CD14-positive monocyte (primary cell): ENCODE measurements around the gene KCNT1. TPM values are rescaled to one million over a fixed set of nuclear protein-coding genes. Genes with fewer than 3 reads are reported as not detected.

Source experiments
- DNase-seq, 3 donors: peaks; one replicate each; pipeline ENCODE4 v3.0.0-alpha.2; 2011 to 2022
- H2AFZ ChIP-seq: 2 replicates; pipeline ENCODE4 v1.6.0; 2012; ENCODE audit warnings: mild to moderate bottlenecking, low read depth, low read length, inconsistent platforms; ENCODE audit not compliant: insufficient read depth, poor library complexity, severe bottlenecking
- H3K27ac ChIP-seq, 2 donors: 1 replicate in 1 of 2; 2 replicates in 1 of 2; pipeline ENCODE4 v1.5.1; 2012 to 2013; ENCODE audit warnings: low read length in 2 of 2, control low read depth in 1 of 2, inconsistent platforms in 1 of 2, low read depth in 1 of 2, mild to moderate bottlenecking in 1 of 2
- H3K27me3 ChIP-seq, 2 donors: one replicate each; pipeline versions ENCODE4 v1.6.0 to v1.6.1; 2011 to 2013; ENCODE audit warnings: low read length in 2 of 2; ENCODE audit not compliant: control insufficient read depth in 2 of 2, insufficient read depth in 2 of 2
- H3K36me3 ChIP-seq, 2 donors: replicated peaks in 1 of 2; 1 replicate in 1 of 2; 2 replicates in 1 of 2; pipeline versions ENCODE4 v1.5.1 to v1.6.1; 2012 to 2013; ENCODE audit warnings: low read length in 2 of 2, control low read depth in 1 of 2, inconsistent platforms in 1 of 2, mild to moderate bottlenecking in 1 of 2; ENCODE audit not compliant: insufficient read depth in 2 of 2, control insufficient read depth in 1 of 2
- H3K4me1 ChIP-seq, 2 donors: 1 replicate in 1 of 2; 2 replicates in 1 of 2; pipeline versions ENCODE4 v1.5.1 to v1.6.1; 2012 to 2013; ENCODE audit warnings: low read length in 2 of 2, control low read depth in 1 of 2, inconsistent platforms in 1 of 2, mild to moderate bottlenecking in 1 of 2, moderate library complexity in 1 of 2; ENCODE audit not compliant: insufficient read depth in 2 of 2, control insufficient read depth in 1 of 2
- H3K4me2 ChIP-seq: replicated peaks from 2 replicates; pipeline ENCODE3; 2012; ENCODE audit warnings: low read length, moderate library complexity, mild to moderate bottlenecking; ENCODE audit not compliant: poor library complexity, severe bottlenecking; ENCODE audit errors: extremely low read depth
- H3K4me3 ChIP-seq, 3 experiments: fragments of 200-600 bp in 1 of 3; sonication (generic) in 1 of 3; replicated peaks in 1 of 3; 1 replicate in 2 of 3; 2 replicates in 1 of 3; pipeline ENCODE4 v1.5.1; 2011 to 2013; ENCODE audit warnings: low read length in 3 of 3, mild to moderate bottlenecking in 3 of 3, control low read depth in 2 of 3, low read depth in 2 of 3, inconsistent platforms in 1 of 3, moderate library complexity in 1 of 3
- H3K79me2 ChIP-seq: 2 replicates; pipeline ENCODE4 v1.6.0; 2012; ENCODE audit warnings: mild to moderate bottlenecking, control low read depth, inconsistent platforms, low read length, moderate library complexity; ENCODE audit not compliant: insufficient read depth
- H3K9ac ChIP-seq: 2 replicates; pipeline ENCODE4 v1.6.0; 2017; ENCODE audit warnings: low read length, mild to moderate bottlenecking; ENCODE audit not compliant: insufficient read depth, poor library complexity, severe bottlenecking
- H3K9me3 ChIP-seq, 2 donors: replicated peaks in 1 of 2; 1 replicate in 1 of 2; 2 replicates in 1 of 2; pipeline versions ENCODE4 v1.5.1 to v1.6.1; 2012 to 2013; ENCODE audit warnings: low read length in 2 of 2, control low read depth in 1 of 2; ENCODE audit not compliant: control insufficient read depth in 1 of 2, insufficient read depth in 1 of 2
- H4K20me1 ChIP-seq: 2 replicates; pipeline ENCODE4 v1.6.0; 2012; ENCODE audit warnings: mild to moderate bottlenecking, low read length, control low read depth, moderate library complexity; ENCODE audit not compliant: insufficient read depth
- H3K27ac Mint-ChIP-seq, 7 donors: one replicate each; pipeline ENCODE4 v1.8.0; 2020; ENCODE audit warnings: mild to moderate bottlenecking in 7 of 7, mixed read lengths in 7 of 7, moderate library complexity in 6 of 7, inconsistent platforms in 2 of 7
- H3K27me3 Mint-ChIP-seq, 3 donors: one replicate each; pipeline ENCODE4 v1.8.0; 2021 to 2022; ENCODE audit warnings: low read depth in 3 of 3, mild to moderate bottlenecking in 3 of 3, mixed read lengths in 3 of 3, moderate library complexity in 3 of 3, inconsistent platforms in 1 of 3
- H3K36me3 Mint-ChIP-seq, 2 donors: one replicate each; pipeline ENCODE4 v1.8.0; 2020; ENCODE audit warnings: mixed read lengths in 2 of 2, inconsistent platforms in 1 of 2, mild to moderate bottlenecking in 1 of 2
- H3K4me1 Mint-ChIP-seq: one replicate; pipeline ENCODE4 v1.8.0; 2020; ENCODE audit warnings: mild to moderate bottlenecking, mixed read lengths
- H3K4me3 Mint-ChIP-seq, 2 donors: one replicate each; pipeline ENCODE4 v1.8.0; 2020; ENCODE audit warnings: mild to moderate bottlenecking in 2 of 2, mixed read lengths in 2 of 2, moderate library complexity in 1 of 2
- H3K9me3 Mint-ChIP-seq, 7 donors: one replicate each; pipeline ENCODE4 v1.8.0; 2020 to 2022; ENCODE audit warnings: mixed read lengths in 7 of 7, mild to moderate bottlenecking in 6 of 7, moderate library complexity in 6 of 7, inconsistent platforms in 2 of 7
- WGBS: methylation state at CpG from one replicate; pipeline ENCODE4 v1.1.5; 2013; ENCODE audit warnings: missing lambda C conversion rate; ENCODE audit not compliant: insufficient coverage; 5-methylcytosine and 5-hydroxymethylcytosine counted together
- intact Hi-C, 2 donors: fragments of 100-400 bp; cut with micrococcal nuclease; formaldehyde crosslinking; loops; one replicate each; pipeline versions ENCODE4 v1.15.0 to v1.15.1; 2023
- polyA plus RNA-seq, 3 donors: library from polyadenylated mRNA; depleted of rRNA in 1 of 3; unstranded in 2 of 3; stranded (reverse) in 1 of 3; fragments of 300-500 nt in 2 of 3; fragments of >200 nt in 1 of 3; fragmentation: Illumina TruSeq in 2 of 3; gene quantifications; 1 replicate in 2 of 3; 2 replicates in 1 of 3; pipeline ENCODE4 v1.2.3, GENCODE V29; 2012 to 2021
- TF ChIP-seq, protein P1 (sequence below): fragments of 200-600 bp; IDR thresholded peaks from one replicate; pipeline ENCODE4 v1.8.0; 2022; ENCODE audit warnings: antibody characterized with exemption, mild to moderate bottlenecking

The KCNT1 gene
- polyA plus RNA-seq, 3 donors = not detected

DNA sequence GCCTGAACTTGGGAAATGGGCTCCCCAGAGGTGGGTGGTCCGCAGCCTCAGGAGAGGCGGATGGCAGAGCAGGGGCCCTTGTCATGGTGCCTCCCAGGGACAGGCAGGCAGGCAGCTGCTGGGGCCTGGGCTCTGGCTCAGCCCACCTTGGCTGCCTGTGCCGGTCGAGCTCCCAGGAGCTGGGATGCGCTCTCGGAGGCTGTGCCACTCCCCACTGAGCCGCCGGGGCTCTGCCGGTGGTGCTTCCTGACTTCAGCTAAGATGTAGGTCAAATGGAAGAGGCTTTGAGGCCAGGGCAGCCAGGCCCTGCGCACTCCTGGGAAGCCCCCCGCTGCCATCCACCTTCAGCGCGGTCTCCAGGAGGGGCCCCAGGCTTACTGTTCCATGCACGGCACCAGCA is 41.0 kb downstream of the KCNT1 start:
- H3K27me3 ChIP-seq = no peaks in the 10 kb centered on the region
- 79% methylated on average over 14 of the region's 14 CpGs for WGBS
- no peak overlapping the region for H3K27ac ChIP-seq
- no peak overlapping the region for H2AFZ ChIP-seq
- no peaks in the 10 kb centered on the region for H4K20me1 ChIP-seq
- H3K4me3 ChIP-seq = no peak overlapping the region
- H3K4me1 Mint-ChIP-seq = no peaks in the 10 kb centered on the region
- intact Hi-C loops = no loop called here
- H3K27ac Mint-ChIP-seq = no peak overlapping the region
- no peaks in the 10 kb centered on the region for H3K79me2 ChIP-seq
- DNase-seq = no peak
- H3K9ac ChIP-seq = no peak overlapping the region
- TF ChIP-seq, protein P1, sequence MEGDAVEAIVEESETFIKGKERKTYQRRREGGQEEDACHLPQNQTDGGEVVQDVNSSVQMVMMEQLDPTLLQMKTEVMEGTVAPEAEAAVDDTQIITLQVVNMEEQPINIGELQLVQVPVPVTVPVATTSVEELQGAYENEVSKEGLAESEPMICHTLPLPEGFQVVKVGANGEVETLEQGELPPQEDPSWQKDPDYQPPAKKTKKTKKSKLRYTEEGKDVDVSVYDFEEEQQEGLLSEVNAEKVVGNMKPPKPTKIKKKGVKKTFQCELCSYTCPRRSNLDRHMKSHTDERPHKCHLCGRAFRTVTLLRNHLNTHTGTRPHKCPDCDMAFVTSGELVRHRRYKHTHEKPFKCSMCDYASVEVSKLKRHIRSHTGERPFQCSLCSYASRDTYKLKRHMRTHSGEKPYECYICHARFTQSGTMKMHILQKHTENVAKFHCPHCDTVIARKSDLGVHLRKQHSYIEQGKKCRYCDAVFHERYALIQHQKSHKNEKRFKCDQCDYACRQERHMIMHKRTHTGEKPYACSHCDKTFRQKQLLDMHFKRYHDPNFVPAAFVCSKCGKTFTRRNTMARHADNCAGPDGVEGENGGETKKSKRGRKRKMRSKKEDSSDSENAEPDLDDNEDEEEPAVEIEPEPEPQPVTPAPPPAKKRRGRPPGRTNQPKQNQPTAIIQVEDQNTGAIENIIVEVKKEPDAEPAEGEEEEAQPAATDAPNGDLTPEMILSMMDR = no peak
- H3K27me3 Mint-ChIP-seq = peaks cover 0 to 12% (median 5%) of the 10 kb centered on the region in 3 donors
- no peaks in the 10 kb centered on the region for H3K36me3 ChIP-seq
- no peak overlapping the region for H3K4me3 Mint-ChIP-seq
- no peaks in the 10 kb centered on the region for H3K36me3 Mint-ChIP-seq
- H3K9me3 ChIP-seq = no peaks in the 10 kb centered on the region
- H3K9me3 Mint-ChIP-seq = no peaks in the 10 kb centered on the region
- no peaks in the 10 kb centered on the region for H3K4me1 ChIP-seq
- H3K4me2 ChIP-seq = no peak overlapping the region

DNA sequence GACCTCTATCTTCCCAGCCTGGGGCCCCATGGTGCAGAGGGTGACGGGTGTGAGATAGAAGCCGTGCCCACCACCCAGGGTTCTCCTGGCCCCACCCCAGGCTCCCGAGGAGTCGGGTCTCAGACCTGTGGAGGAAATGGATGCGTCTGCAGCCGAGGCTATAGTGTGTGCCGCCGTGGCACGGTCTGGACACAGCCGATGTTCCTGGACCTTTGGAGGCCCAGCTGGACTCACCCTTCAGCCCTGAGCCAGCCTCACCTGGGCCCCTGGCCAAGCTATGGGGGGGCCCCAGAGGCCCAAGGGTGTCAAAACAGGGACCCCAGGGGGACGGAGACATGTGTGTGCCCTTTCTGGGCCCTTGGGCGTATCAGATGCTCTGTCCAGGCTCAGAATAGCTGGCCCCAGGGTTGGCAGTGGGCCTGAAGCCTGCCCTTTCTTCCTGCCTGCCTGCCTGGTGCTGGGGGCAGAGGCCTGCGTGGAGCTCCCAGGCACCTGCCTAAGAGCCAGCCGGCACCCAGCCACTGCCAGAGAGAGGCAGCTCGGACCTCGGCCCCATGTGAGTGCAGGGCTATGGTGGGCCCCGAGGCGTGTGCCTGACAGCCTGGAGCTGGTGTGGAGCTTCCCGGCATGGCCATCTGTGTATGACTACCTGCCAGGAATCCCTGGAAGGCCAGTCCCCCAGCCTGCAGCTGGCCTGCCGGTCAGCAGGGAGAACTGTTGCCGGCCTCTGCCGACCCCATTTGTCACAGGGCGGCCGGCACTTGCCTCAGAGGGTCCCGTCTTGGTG is 41.8 kb downstream of the KCNT1 start:
- Mint-ChIP-seq H3K36me3 (no peaks in the 10 kb centered on the region), H3K27ac (no peak overlapping the region), H3K4me3 (no peak overlapping the region), H3K27me3 (peaks cover 0 to 13% (median 3%) of the 10 kb centered on the region in 3 donors), H3K9me3 (no peaks in the 10 kb centered on the region), H3K4me1 (no peaks in the 10 kb centered on the region)
- WGBS = 88% methylated on average over 24 of the region's 25 CpGs
- intact Hi-C loops = no loop called here
- H4K20me1 ChIP-seq = no peaks in the 10 kb centered on the region
- H2AFZ ChIP-seq = no peak overlapping the region
- H3K79me2 ChIP-seq = no peaks in the 10 kb centered on the region
- H3K4me3 ChIP-seq = no peak overlapping the region
- no peaks in the 10 kb centered on the region for H3K27me3 ChIP-seq
- H3K9ac ChIP-seq = no peak overlapping the region
- H3K9me3 ChIP-seq = no peaks in the 10 kb centered on the region
- no peak overlapping the region for H3K4me2 ChIP-seq
- TF ChIP-seq, protein P1 = no peak
- no peak overlapping the region for H3K27ac ChIP-seq
- no peaks in the 10 kb centered on the region for H3K36me3 ChIP-seq
- no peak for DNase-seq
- H3K4me1 ChIP-seq = no peaks in the 10 kb centered on the region
